Left kidney (tissue), 2 donors: ENCODE measurements around the gene CHD9. TPM values are rescaled to one million over a fixed set of nuclear protein-coding genes. Genes with fewer than 3 reads are reported as not detected.
A peak's percentile ranks its signal among the peaks of the same experiment; 100 is the strongest.
"Not testable (repeated sequence)": the region's sequence is repeated elsewhere in the genome, so short reads cannot be mapped to it uniquely, and the experiment has no call there.

Experiments used
- DNase-seq: peaks from one replicate; pipeline ENCODE4 v3.0.0-alpha.2; 2013
- polyA plus RNA-seq: library from polyadenylated mRNA; unstranded; fragments of 120-200 nt; gene quantifications from one replicate; pipeline ENCODE4 v1.2.1, GENCODE V29; 2013; ENCODE audit not compliant: insufficient read length

The CHD9 gene
- polyA plus RNA-seq, 1 donor, result 74.3 TPM

GRCh38 chr16:53131363-53132071, 76.7 kb downstream of the CHD9 start:
- peak; percentile 21 for DNase-seq

- no peak for DNase-seq
These were observed 77.6 kb downstream of the CHD9 start for GRCh38 chr16:53132406-53132805.

GRCh38 chr16:53135329-53135728, 80.5 kb downstream of the CHD9 start:
- DNase-seq, result no peak

- DNase-seq, result no peak
These were observed 88.2 kb downstream of the CHD9 start for GRCh38 chr16:53142823-53143568.

GRCh38 chr16:53147500-53148065, 92.8 kb downstream of the CHD9 start:
- DNase-seq, result no peak

- DNase-seq, result no peak
These were observed 96.0 kb downstream of the CHD9 start for GRCh38 chr16:53150769-53151168.

- no peak for DNase-seq
These were observed 97.5 kb downstream of the CHD9 start for GRCh38 chr16:53152329-53152728.

- no peak for DNase-seq
These were observed 98.3 kb downstream of the CHD9 start for GRCh38 chr16:53153130-53153529.

GRCh38 chr16:53154513-53154912, 99.7 kb downstream of the CHD9 start:
- DNase-seq, result no peak

GRCh38 chr16:53156516-53156915, 101.7 kb downstream of the CHD9 start:
- DNase-seq, result no peak

GRCh38 chr16:53159781-53160436, 105.1 kb downstream of the CHD9 start:
- peak; percentile 64 for DNase-seq

GRCh38 chr16:53166099-53166498, 111.3 kb downstream of the CHD9 start:
- no peak for DNase-seq

GRCh38 chr16:53168744-53169143, 114.0 kb downstream of the CHD9 start:
- DNase-seq, result no peak

- no peak for DNase-seq
These were observed 117.7 kb downstream of the CHD9 start for GRCh38 chr16:53172517-53172916.

- no peak for DNase-seq
These were observed 120.3 kb downstream of the CHD9 start for GRCh38 chr16:53175118-53175517.

- no peak for DNase-seq
These were observed 121.6 kb downstream of the CHD9 start for GRCh38 chr16:53176434-53176833.

- DNase-seq, result no peak
These were observed 128.7 kb downstream of the CHD9 start for GRCh38 chr16:53183442-53183841.

- DNase-seq, result not testable (repeated sequence)
These were observed 130.9 kb downstream of the CHD9 start for GRCh38 chr16:53185741-53186140.

GRCh38 chr16:53187775-53188174, 133.0 kb downstream of the CHD9 start:
- no peak for DNase-seq

GRCh38 chr16:53191413-53191812, 136.6 kb downstream of the CHD9 start:
- DNase-seq, result no peak

GRCh38 chr16:53198933-53199332, 144.1 kb downstream of the CHD9 start:
- no peak for DNase-seq

GRCh38 chr16:53201900-53202299, 147.1 kb downstream of the CHD9 start:
- DNase-seq, result no peak

GRCh38 chr16:53202398-53202797, 147.6 kb downstream of the CHD9 start:
- DNase-seq, result no peak
